B cell (primary cell): ENCODE measurements around the gene CDC40.

Source experiments
- CTCF ChIP-seq: fragments of 200-600 bp; IDR thresholded peaks from one replicate; pipeline ENCODE4 v1.8.0; 2022; ENCODE audit warnings: antibody characterized with exemption, mild to moderate bottlenecking
- EZH2 ChIP-seq: IDR thresholded peaks from 2 replicates; pipeline ENCODE4 v1.6.1; 2012; ENCODE audit warnings: borderline replicate concordance, low read depth, mild to moderate bottlenecking, moderate library complexity, low read length; ENCODE audit not compliant: insufficient read depth, poor library complexity, severe bottlenecking

DNA sequence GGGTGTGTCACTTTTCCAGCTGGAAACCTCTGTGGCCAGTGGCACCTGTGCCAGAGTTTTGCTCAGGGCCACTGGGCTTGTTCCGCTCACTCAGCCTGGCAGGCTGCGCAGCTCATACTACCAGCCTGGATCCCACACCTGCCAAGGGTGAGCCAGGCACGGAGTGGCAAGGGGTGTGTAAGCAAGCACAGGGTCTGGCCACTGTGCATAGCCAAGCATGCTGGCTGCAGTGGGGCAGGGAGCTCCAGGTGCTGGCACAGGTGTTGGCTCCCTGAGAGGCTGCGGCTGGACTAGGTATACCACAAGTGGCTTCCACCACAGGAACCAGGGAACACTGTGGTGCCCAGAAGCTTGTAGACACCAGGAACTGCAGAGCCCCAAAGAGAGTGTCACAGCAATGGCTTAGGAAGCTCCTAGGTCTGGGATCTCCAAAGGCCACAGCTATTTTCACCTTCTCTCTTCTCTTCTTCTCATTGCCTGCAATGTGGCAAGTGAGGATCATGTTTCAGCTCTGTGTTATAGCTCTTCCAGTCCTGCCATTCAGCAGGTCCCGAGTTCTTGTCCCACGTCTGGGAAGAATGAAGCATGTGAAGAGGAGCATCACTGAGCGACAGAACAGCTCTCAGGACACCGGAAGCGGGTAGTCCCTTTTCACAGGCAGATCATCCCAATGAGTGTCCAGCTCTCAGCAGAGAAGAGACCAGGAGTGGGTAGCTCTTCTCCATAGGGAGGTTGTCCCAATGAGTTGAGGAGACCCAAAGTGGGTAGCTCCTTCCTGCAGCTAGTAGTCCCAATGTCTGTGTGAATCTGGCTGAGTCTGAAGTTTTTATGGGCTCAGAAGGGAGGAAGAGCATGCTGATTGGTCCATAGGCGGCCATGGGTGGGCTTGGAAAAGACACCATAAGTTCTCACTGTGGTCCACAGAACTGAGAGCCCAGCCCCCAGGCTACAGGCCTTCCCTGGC is 42.0 kb upstream of the CDC40 start:
- no peak for TF ChIP-seq EZH2
- no peak for TF ChIP-seq CTCF
